IMR-90 (cell line): ENCODE results near the gene PTPRC. TPM values are rescaled to one million over a fixed set of nuclear protein-coding genes. Genes with fewer than 3 reads are reported as not detected.

Experiments used
- ATAC-seq: fragments of 200-7000 bp; cut with Tn5 transposase; 2 replicates; pipeline ENCODE4 v1.9.1; 2020; ENCODE audit warnings: low read depth, mild to moderate bottlenecking, moderate library complexity
- BruUV-seq: library from RNA; stranded (reverse); fragments of 400-500 nt; replicated peaks from 2 replicates; lab custom pipeline; 2021; lab: Mats Ljungman, UMichigan
- CTCF ChIA-PET: fragments of 300-600 bp; formaldehyde crosslinking; extraction: SDS; loops from one replicate; lab custom pipeline; 2021; ENCODE audit warnings: antibody characterized with exemption; lab: Yijun Ruan, JAX
- POLR2A ChIA-PET: fragments of 300-600 bp; sonication (Branson Sonifier 250); formaldehyde crosslinking; loops from one replicate; lab custom pipeline; 2022; ENCODE audit warnings: antibody characterized with exemption; ENCODE audit not compliant: unreplicated experiment; lab: Charles Lee
- DNase-seq: peaks from one replicate; pipeline ENCODE4 v3.0.0; 2013
- H2AFZ ChIP-seq: replicated peaks from 2 replicates; pipeline ENCODE3; 2013; ENCODE audit warnings: low read length, mild to moderate bottlenecking; ENCODE audit not compliant: poor library complexity
- H2AK5ac ChIP-seq: 2 replicates; pipeline ENCODE4 v1.6.1; 2013; ENCODE audit warnings: low read depth, low read length, inconsistent platforms
- H2AK9ac ChIP-seq: replicated peaks from 2 replicates; pipeline ENCODE3; 2013; ENCODE audit warnings: mild to moderate bottlenecking, low read depth, low read length, moderate library complexity; ENCODE audit not compliant: poor library complexity
- H2BK120ac ChIP-seq: 2 replicates; pipeline ENCODE4 v1.6.1; 2013; ENCODE audit warnings: low read depth, low read length, inconsistent platforms
- H2BK15ac ChIP-seq: 3 replicates; pipeline ENCODE4 v1.6.1; 2013; ENCODE audit warnings: low read depth, low read length, inconsistent platforms
- H2BK20ac ChIP-seq: 2 replicates; pipeline ENCODE4 v1.6.1; 2013; ENCODE audit warnings: low read depth, mild to moderate bottlenecking, inconsistent platforms, low read length, moderate library complexity
- H2BK5ac ChIP-seq: 2 replicates; pipeline ENCODE4 v1.6.1; 2013; ENCODE audit warnings: mild to moderate bottlenecking, low read depth, low read length, inconsistent platforms; ENCODE audit not compliant: poor library complexity, severe bottlenecking
- H3K14ac ChIP-seq: replicated peaks from 2 replicates; pipeline ENCODE4 v1.6.1; 2013; ENCODE audit warnings: low read depth, low read length, inconsistent platforms
- H3K18ac ChIP-seq: 2 replicates; pipeline ENCODE4 v1.6.1; 2013; ENCODE audit warnings: low read depth, low read length, control low read depth
- H3K23ac ChIP-seq: 2 replicates; pipeline ENCODE4 v1.6.1; 2013; ENCODE audit warnings: low read depth, low read length, inconsistent platforms
- H3K27ac ChIP-seq: 2 replicates; pipeline ENCODE4 v1.5.1; 2013; ENCODE audit warnings: mild to moderate bottlenecking, control low read depth, low read length; ENCODE audit not compliant: insufficient read depth
- H3K27me3 ChIP-seq: 2 replicates; pipeline ENCODE4 v1.6.1; 2013; ENCODE audit warnings: low read length; ENCODE audit not compliant: control insufficient read depth, insufficient read depth
- H3K36me3 ChIP-seq: 2 replicates; pipeline ENCODE4 v1.6.1; 2013; ENCODE audit warnings: low read length, mixed read lengths; ENCODE audit not compliant: control insufficient read depth, insufficient read depth
- H3K4ac ChIP-seq: 2 replicates; pipeline ENCODE4 v1.6.1; 2013; ENCODE audit warnings: low read depth, low read length, inconsistent platforms
- H3K4me1 ChIP-seq: 2 replicates; pipeline ENCODE4 v1.6.1; 2013; ENCODE audit warnings: low read length, mixed read lengths; ENCODE audit not compliant: control insufficient read depth, insufficient read depth
- H3K4me2 ChIP-seq: 2 replicates; pipeline ENCODE4 v1.6.1; 2013; ENCODE audit warnings: low read depth, mild to moderate bottlenecking, control low read depth, low read length, moderate library complexity
- H3K4me3 ChIP-seq: 2 replicates; pipeline ENCODE4 v1.5.1; 2013; ENCODE audit warnings: low read depth, mild to moderate bottlenecking, control low read depth, low read length, moderate library complexity; ENCODE audit not compliant: insufficient read depth
- H3K56ac ChIP-seq: 2 replicates; pipeline ENCODE4 v1.6.1; 2013; ENCODE audit warnings: low read length, inconsistent platforms; ENCODE audit not compliant: insufficient read depth; ENCODE audit errors: extremely low read depth
- H3K79me1 ChIP-seq, 2 experiments: 2 replicates each; pipeline ENCODE4 v1.6.1; 2013; ENCODE audit warnings: low read length in 2 of 2, inconsistent platforms in 1 of 2, low read depth in 1 of 2
- H3K9ac ChIP-seq: 2 replicates; pipeline ENCODE4 v1.6.1; 2013; ENCODE audit warnings: low read depth, low read length, control low read depth
- H3K9me1 ChIP-seq: 2 replicates; pipeline ENCODE4 v1.6.1; 2013; ENCODE audit warnings: low read length, inconsistent platforms; ENCODE audit not compliant: insufficient read depth
- H3K9me3 ChIP-seq: 2 replicates; pipeline ENCODE4 v1.6.1; 2013; ENCODE audit warnings: low read length; ENCODE audit not compliant: control insufficient read depth, insufficient read depth
- H4K20me1 ChIP-seq: 2 replicates; pipeline ENCODE4 v1.6.1; 2013; ENCODE audit warnings: low read length, inconsistent platforms; ENCODE audit not compliant: insufficient read depth
- H4K5ac ChIP-seq: 2 replicates; pipeline ENCODE4 v1.6.1; 2013; ENCODE audit warnings: mild to moderate bottlenecking, low read depth, low read length, control low read depth
- H4K8ac ChIP-seq, 2 experiments: 2 replicates each; pipeline ENCODE4 v1.6.1; 2013; ENCODE audit warnings: low read depth in 2 of 2, low read length in 2 of 2, control low read depth in 1 of 2, inconsistent platforms in 1 of 2
- H4K91ac ChIP-seq: 2 replicates; pipeline ENCODE4 v1.6.1; 2013; ENCODE audit warnings: low read depth, low read length, inconsistent platforms; ENCODE audit not compliant: insufficient read depth
- BHLHE40 ChIP-seq: fragments of 150-350 bp; IDR thresholded peaks from 2 replicates; pipeline ENCODE4 v1.6.1; 2016; ENCODE audit warnings: mild to moderate bottlenecking, low read depth, low read length
- MAZ ChIP-seq: IDR thresholded peaks from 2 replicates; pipeline ENCODE4 v1.6.1; 2012; ENCODE audit warnings: low read depth, mild to moderate bottlenecking, low read length, improper control_type of control experiment, moderate library complexity, borderline replicate concordance
- MXI1 ChIP-seq: IDR thresholded peaks from 2 replicates; pipeline ENCODE4 v1.6.1; 2012; ENCODE audit warnings: low read depth, mild to moderate bottlenecking, low read length, moderate library complexity, borderline replicate concordance
- POLR2A ChIP-seq: IDR thresholded peaks from 2 replicates; pipeline ENCODE4 v1.6.1; 2012; ENCODE audit warnings: mild to moderate bottlenecking, low read depth, low read length
- RCOR1 ChIP-seq: IDR thresholded peaks from 2 replicates; pipeline ENCODE4 v1.6.1; 2012; ENCODE audit warnings: mild to moderate bottlenecking, low read length, improper control_type of control experiment; ENCODE audit not compliant: insufficient replicate concordance
- USF2 ChIP-seq: fragments of 150-350 bp; IDR thresholded peaks from 2 replicates; pipeline ENCODE4 v1.6.1; 2017; ENCODE audit warnings: mild to moderate bottlenecking, antibody characterized with exemption, low read length, low read depth
- WGBS, 2 experiments: methylation state at CpG; one replicate each; pipeline versions ENCODE4 v1.1.5 to v1.1.7; 2013; ENCODE audit warnings: missing lambda C conversion rate in 2 of 2; ENCODE audit not compliant: insufficient read length in 1 of 2; ENCODE audit errors: extremely low coverage in 2 of 2; 5-methylcytosine and 5-hydroxymethylcytosine counted together
- dilution Hi-C: fragments of 300-500 bp; cut with HindIII; formaldehyde crosslinking; loops from one replicate; pipeline ENCODE4 v1.14.3; 2018; ENCODE audit warnings: low sequenced_read_pairs; ENCODE audit not compliant: unreplicated experiment
- in situ Hi-C: fragments of 300-500 bp; cut with MboI; formaldehyde crosslinking; loops from 3 replicates; pipeline ENCODE4 v1.14.3; 2019; ENCODE audit warnings: low sequenced_read_pairs, inconsistent platforms, mixed read lengths
- intact Hi-C: fragments of 100-400 bp; cut with micrococcal nuclease; formaldehyde crosslinking; loops from 2 replicates; pipeline ENCODE4 v1.10.0; 2022
- polyA plus RNA-seq, 3 experiments: library from polyadenylated mRNA; depleted of rRNA; stranded (reverse); fragments of >200 nt; gene quantifications; 2 replicates each; pipeline ENCODE4 v1.2.3, GENCODE V29; 2012; ENCODE audit warnings: low replicate concordance in 1 of 3
- total RNA-seq: library from RNA; depleted of rRNA; stranded (reverse); fragments of >200 nt; gene quantifications from 2 replicates; pipeline ENCODE4 v1.2.3, GENCODE V29; 2012

Gene PTPRC
- total and polyA plus RNA-seq, 2 of the 4 experiments (the other 2 are of a cell fraction) = not detected

- Histone ChIP-seq H4K5ac (no peak overlapping the region), H3K4me3 (no peak overlapping the region), H3K27ac (no peak overlapping the region), H3K56ac (no peak overlapping the region), H3K9ac (no peak overlapping the region), H2BK15ac (no peak overlapping the region), H4K91ac (no peak overlapping the region), H2BK20ac (no peak overlapping the region), H2AFZ (no peak overlapping the region), H3K79me1 (no peaks in the 10 kb centered on the region), H3K36me3 (no peaks in the 10 kb centered on the region), H3K4me1 (no peaks in the 10 kb centered on the region; the same call in 1 of the 2 replicates), H3K9me1 (no peaks in the 10 kb centered on the region), H2BK120ac (no peak overlapping the region), H3K18ac (no peak overlapping the region), H2AK9ac (no peak overlapping the region), H4K20me1 (no peaks in the 10 kb centered on the region), H2AK5ac (no peak overlapping the region), H3K27me3 (no peaks in the 10 kb centered on the region), H3K23ac (no peak overlapping the region), H3K4ac (no peak overlapping the region), H4K8ac (no peak overlapping the region), H3K9me3 (no peaks in the 10 kb centered on the region), H2BK5ac (no peak overlapping the region), H3K4me2 (no peak overlapping the region), H3K14ac (no peak overlapping the region)
- ChIA-PET POLR2A (no interaction called here), CTCF (no interaction called here)
- no peak for DNase-seq
- dilution Hi-C loops (no loop called here), in situ Hi-C loops (no loop called here), intact Hi-C loops (no loop called here)
- BruUV-seq = no TSS peak
- no CpG with 5 or more reads among the region's 1 CpG for WGBS, 2 experiments
- no peak for ATAC-seq
- TF ChIP-seq RCOR1 (no peak), USF2 (no peak), MAZ (no peak), POLR2A (no peak), BHLHE40 (no peak), MXI1 (no peak)
These were observed 8.0 kb upstream of the PTPRC start for GRCh38 chr1:198630863-198631262.
